SU-DHL-6 (cell line): ENCODE results near the gene ZNF385C.

Experiments
- H2AFZ ChIP-seq: fragments of 200-600 bp; sonication (generic); 2 replicates; pipeline ENCODE4 v1.6.1; 2014; ENCODE audit warnings: low read depth, mild to moderate bottlenecking, moderate library complexity, mixed read lengths, antibody characterized with exemption, low read length; ENCODE audit not compliant: severe bottlenecking
- H3F3A ChIP-seq: fragments of 200-600 bp; shearing (Covaris generic); 2 replicates; pipeline ENCODE4 v1.6.0; 2016; ENCODE audit warnings: antibody characterized with exemption, mild to moderate bottlenecking; ENCODE audit not compliant: insufficient read depth
- H3K27ac ChIP-seq: fragments of 200-600 bp; sonication (generic); 2 replicates; pipeline ENCODE4 v1.5.1; 2016; ENCODE audit warnings: low read depth, mild to moderate bottlenecking, low read length, moderate library complexity, mixed read lengths
- H3K27me3 ChIP-seq: fragments of 200-600 bp; sonication (generic), shearing (Covaris generic); 2 replicates; pipeline ENCODE4 v1.6.0; 2014; ENCODE audit warnings: mild to moderate bottlenecking, low read length
- H3K36me3 ChIP-seq: fragments of 200-600 bp; sonication (generic); 2 replicates; pipeline ENCODE4 v1.6.1; 2014; ENCODE audit warnings: mild to moderate bottlenecking, low read length, mixed read lengths
- H3K4me2 ChIP-seq: fragments of 300-600, 200-600 bp; shearing (Covaris generic), sonication (generic); 2 replicates; pipeline ENCODE4 v1.6.0; 2014; ENCODE audit warnings: low read length, low read depth, mild to moderate bottlenecking; ENCODE audit not compliant: poor library complexity, severe bottlenecking
- H3K4me3 ChIP-seq: fragments of 200-600 bp; sonication (generic); 2 replicates; pipeline ENCODE4 v1.5.1; 2014; ENCODE audit warnings: antibody characterized with exemption, low read length, mild to moderate bottlenecking, mixed read lengths; ENCODE audit not compliant: insufficient read depth, poor library complexity, severe bottlenecking
- H3K79me2 ChIP-seq: fragments of 200-600 bp; sonication (generic); 2 replicates; pipeline ENCODE4 v1.6.1; 2014; ENCODE audit warnings: mild to moderate bottlenecking, low read length, moderate library complexity; ENCODE audit not compliant: insufficient read depth
- H3K9ac ChIP-seq: fragments of 200-600 bp; sonication (generic); 2 replicates; pipeline ENCODE4 v1.7.0; 2014; ENCODE audit warnings: mild to moderate bottlenecking, low read length
- H3K9me2 ChIP-seq: fragments of 200-600 bp; sonication (generic); replicated peaks from 2 replicates; pipeline ENCODE4 v1.6.1; 2014; ENCODE audit warnings: low read length; ENCODE audit not compliant: insufficient read depth
- H3K9me3 ChIP-seq: fragments of 200-600 bp; sonication (generic); 2 replicates; pipeline ENCODE4 v1.6.1; 2014; ENCODE audit warnings: low read length, mixed read lengths; ENCODE audit not compliant: insufficient read depth
- H4K20me1 ChIP-seq: fragments of 200-600 bp; sonication (generic); 2 replicates; pipeline ENCODE4 v1.6.1; 2014; ENCODE audit warnings: low read depth, mild to moderate bottlenecking, antibody characterized with exemption, low read length, moderate library complexity, mixed read lengths
- CTCF ChIP-seq: fragments of 200-600 bp; sonication (generic); IDR thresholded peaks from one replicate; pipeline ENCODE4 v1.5.1; 2017; ENCODE audit warnings: antibody characterized with exemption, mild to moderate bottlenecking, low read length, moderate library complexity; ENCODE audit not compliant: insufficient read depth, poor library complexity, severe bottlenecking
- EZH2phosphoT487 ChIP-seq: fragments of 200-600 bp; sonication (generic), shearing (Covaris generic); conservative IDR thresholded peaks from 2 replicates; pipeline ENCODE4 v1.6.1; 2018; ENCODE audit warnings: mild to moderate bottlenecking, antibody characterized with exemption, low read length, moderate library complexity, mixed read lengths

ZNF385C gene

GRCh38 chr17:42028791-42029127 is 69.5 kb downstream of the ZNF385C start:
- Histone ChIP-seq H3K27me3 (no peaks in the 10 kb centered on the region), H2AFZ (no peak overlapping the region), H3K9me3 (no peaks in the 10 kb centered on the region), H3K27ac (no peak overlapping the region), H3K9me2 (no peaks in the 10 kb centered on the region), H3K4me3 (no peak overlapping the region), H3K36me3 (no peaks in the 10 kb centered on the region), H3K79me2 (no peaks in the 10 kb centered on the region), H4K20me1 (no peaks in the 10 kb centered on the region), H3K4me2 (no peak overlapping the region), H3F3A (no peaks in the 10 kb centered on the region), H3K9ac (no peak overlapping the region)
- TF ChIP-seq CTCF (no peak), EZH2phosphoT487 (no peak)

- Histone ChIP-seq H3K9me2 (no peaks in the 10 kb centered on the region), H3F3A (no peaks in the 10 kb centered on the region), H3K36me3 (no peaks in the 10 kb centered on the region), H2AFZ (no peak overlapping the region), H3K27me3 (no peaks in the 10 kb centered on the region), H4K20me1 (no peaks in the 10 kb centered on the region), H3K27ac (no peak overlapping the region), H3K9ac (no peak overlapping the region), H3K9me3 (no peaks in the 10 kb centered on the region), H3K79me2 (no peaks in the 10 kb centered on the region), H3K4me2 (no peak overlapping the region), H3K4me3 (no peak overlapping the region)
- no peak for TF ChIP-seq EZH2phosphoT487
- TF ChIP-seq CTCF = no peak
Observed at GRCh38 chr17:42027961-42028790, 70.1 kb downstream of the ZNF385C start.

DNA sequence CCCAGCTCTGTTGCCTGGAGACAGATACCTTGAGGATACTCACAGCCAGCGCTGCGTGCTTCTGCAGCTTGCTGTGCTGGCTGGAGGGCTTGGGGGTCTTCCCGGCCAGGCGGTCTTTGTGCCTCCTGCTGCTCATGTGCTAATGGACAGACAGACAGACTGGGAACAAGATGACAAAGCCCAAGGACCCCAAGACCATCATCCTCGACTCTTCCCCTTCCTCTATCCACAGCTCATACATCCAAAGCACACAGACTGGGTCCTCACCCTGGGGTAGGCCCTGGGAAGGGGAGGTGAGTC is 70.7 kb downstream of the ZNF385C start:
- Histone ChIP-seq H3K9ac (no peak overlapping the region), H3F3A (no peaks in the 10 kb centered on the region), H2AFZ (no peak overlapping the region), H4K20me1 (no peaks in the 10 kb centered on the region), H3K4me3 (no peak overlapping the region), H3K79me2 (no peaks in the 10 kb centered on the region), H3K4me2 (no peak overlapping the region), H3K9me2 (no peaks in the 10 kb centered on the region), H3K9me3 (no peaks in the 10 kb centered on the region), H3K27me3 (no peaks in the 10 kb centered on the region), H3K36me3 (no peaks in the 10 kb centered on the region), H3K27ac (no peak overlapping the region)
- TF ChIP-seq EZH2phosphoT487 (no peak), CTCF (no peak)
